ENCODE results near the gene BEST4.

- TF ChIP-seq CTCF (conservative IDR thresholded peaks at IDR 0.05) (no peak), ZFX (IDR thresholded peaks at IDR 0.05) (no peak)
Observed at GRCh38 chr1:44788120-44788860, at the start of gene BEST4.

Data from C4-2B (cell line).